Measurements from ENCODE around the gene CDHR2. TPM values are rescaled to one million over a fixed set of nuclear protein-coding genes. Genes with fewer than 3 reads are reported as not detected.

Gene CDHR2
- total and polyA plus RNA-seq, 2 of the 13 experiments (the other 11 are each of a cell fraction or from before 2014, with no cell fraction given), result 17.9 to 20.9 TPM

DNA sequence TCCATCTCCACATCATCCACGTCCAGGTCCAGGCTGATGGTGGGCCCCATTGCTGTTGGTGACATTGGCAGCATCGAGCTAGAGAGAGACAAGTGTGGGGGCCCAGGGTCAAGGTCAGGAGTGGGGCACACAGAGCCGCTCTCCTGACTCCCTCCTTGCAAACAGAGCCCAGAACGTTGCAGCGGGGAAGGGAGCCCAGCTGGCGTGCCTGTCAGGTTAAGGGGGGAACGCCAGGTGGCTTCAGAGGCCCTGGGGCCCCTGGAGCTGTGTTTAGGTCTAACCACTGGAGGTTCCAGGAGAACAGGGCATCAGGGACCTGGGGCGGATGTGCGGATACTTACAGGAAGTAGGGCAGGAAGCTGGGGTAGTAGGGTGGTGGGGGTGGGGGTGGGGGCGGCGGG lies 19.4 kb upstream of the CDHR2 start:
- peaks cover 16% of the 10 kb centered on the region for H3K4me1 ChIP-seq (ENCODE audit: insufficient read depth, low read length)
- TF ChIP-seq SIX4 (CRISPR knock-in tag; IDR thresholded peaks at IDR 0.05), result no peak
- TF ChIP-seq, protein P1, sequence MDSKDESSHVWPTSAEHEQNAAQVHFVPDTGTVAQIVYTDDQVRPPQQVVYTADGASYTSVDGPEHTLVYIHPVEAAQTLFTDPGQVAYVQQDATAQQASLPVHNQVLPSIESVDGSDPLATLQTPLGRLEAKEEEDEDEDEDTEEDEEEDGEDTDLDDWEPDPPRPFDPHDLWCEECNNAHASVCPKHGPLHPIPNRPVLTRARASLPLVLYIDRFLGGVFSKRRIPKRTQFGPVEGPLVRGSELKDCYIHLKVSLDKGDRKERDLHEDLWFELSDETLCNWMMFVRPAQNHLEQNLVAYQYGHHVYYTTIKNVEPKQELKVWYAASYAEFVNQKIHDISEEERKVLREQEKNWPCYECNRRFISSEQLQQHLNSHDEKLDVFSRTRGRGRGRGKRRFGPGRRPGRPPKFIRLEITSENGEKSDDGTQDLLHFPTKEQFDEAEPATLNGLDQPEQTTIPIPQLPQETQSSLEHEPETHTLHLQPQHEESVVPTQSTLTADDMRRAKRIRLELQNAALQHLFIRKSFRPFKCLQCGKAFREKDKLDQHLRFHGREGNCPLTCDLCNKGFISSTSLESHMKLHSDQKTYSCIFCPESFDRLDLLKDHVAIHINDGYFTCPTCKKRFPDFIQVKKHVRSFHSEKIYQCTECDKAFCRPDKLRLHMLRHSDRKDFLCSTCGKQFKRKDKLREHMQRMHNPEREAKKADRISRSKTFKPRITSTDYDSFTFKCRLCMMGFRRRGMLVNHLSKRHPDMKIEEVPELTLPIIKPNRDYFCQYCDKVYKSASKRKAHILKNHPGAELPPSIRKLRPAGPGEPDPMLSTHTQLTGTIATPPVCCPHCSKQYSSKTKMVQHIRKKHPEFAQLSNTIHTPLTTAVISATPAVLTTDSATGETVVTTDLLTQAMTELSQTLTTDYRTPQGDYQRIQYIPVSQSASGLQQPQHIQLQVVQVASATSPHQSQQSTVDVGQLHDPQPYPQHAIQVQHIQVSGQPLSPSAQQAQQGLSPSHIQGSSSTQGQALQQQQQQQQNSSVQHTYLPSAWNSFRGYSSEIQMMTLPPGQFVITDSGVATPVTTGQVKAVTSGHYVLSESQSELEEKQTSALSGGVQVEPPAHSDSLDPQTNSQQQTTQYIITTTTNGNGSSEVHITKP (CRISPR knock-in tag; IDR thresholded peaks at IDR 0.05; ENCODE audit: low read depth), result no peak
- TF ChIP-seq, protein P2, sequence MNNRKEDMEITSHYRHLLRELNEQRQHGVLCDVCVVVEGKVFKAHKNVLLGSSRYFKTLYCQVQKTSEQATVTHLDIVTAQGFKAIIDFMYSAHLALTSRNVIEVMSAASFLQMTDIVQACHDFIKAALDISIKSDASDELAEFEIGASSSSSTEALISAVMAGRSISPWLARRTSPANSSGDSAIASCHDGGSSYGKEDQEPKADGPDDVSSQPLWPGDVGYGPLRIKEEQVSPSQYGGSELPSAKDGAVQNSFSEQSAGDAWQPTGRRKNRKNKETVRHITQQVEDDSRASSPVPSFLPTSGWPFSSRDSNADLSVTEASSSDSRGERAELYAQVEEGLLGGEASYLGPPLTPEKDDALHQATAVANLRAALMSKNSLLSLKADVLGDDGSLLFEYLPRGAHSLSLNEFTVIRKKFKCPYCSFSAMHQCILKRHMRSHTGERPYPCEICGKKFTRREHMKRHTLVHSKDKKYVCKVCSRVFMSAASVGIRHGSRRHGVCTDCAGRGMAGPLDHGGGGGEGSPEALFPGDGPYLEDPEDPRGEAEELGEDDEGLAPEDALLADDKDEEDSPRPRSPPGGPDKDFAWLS (CRISPR knock-in tag; IDR thresholded peaks at IDR 0.05; ENCODE audit: borderline replicate concordance), result no peak
- no peak for TF ChIP-seq SRF (IDR thresholded peaks at IDR 0.05; ENCODE audit: low read depth, low read length)
- no peak for TF ChIP-seq IRX3 (CRISPR knock-in tag; IDR thresholded peaks at IDR 0.05; ENCODE audit: borderline replicate concordance, low read depth)
- TF ChIP-seq ZNF570 (CRISPR knock-in tag; IDR thresholded peaks at IDR 0.05; ENCODE audit: borderline replicate concordance), result no peak
- TF ChIP-seq ZNF816 (CRISPR knock-in tag; IDR thresholded peaks at IDR 0.05; ENCODE audit: borderline replicate concordance), result no peak
- no peak for TF ChIP-seq CCAR2 (optimal IDR thresholded peaks at IDR 0.05; ENCODE audit: low read depth, low read length)
- TF ChIP-seq ZNF616 (CRISPR knock-in tag; IDR thresholded peaks at IDR 0.05; ENCODE audit: low read depth), result no peak
- no peak for TF ChIP-seq MEIS2 (CRISPR knock-in tag; IDR thresholded peaks at IDR 0.05)
- no peak for TF ChIP-seq TBX2 (CRISPR knock-in tag; IDR thresholded peaks at IDR 0.05; ENCODE audit: borderline replicate concordance)
- TF ChIP-seq ZNF34 (CRISPR knock-in tag; IDR thresholded peaks at IDR 0.05; ENCODE audit: borderline replicate concordance), result no peak
- no peak for TF ChIP-seq NCOA1 (CRISPR knock-in tag; IDR thresholded peaks at IDR 0.05)
- no peak for TF ChIP-seq POLR2G (IDR thresholded peaks at IDR 0.05; ENCODE audit: low read depth, low read length)
- TF ChIP-seq ZFY (CRISPR knock-in tag; IDR thresholded peaks at IDR 0.05), result no peak
- no peak for TF ChIP-seq ZNF746 (CRISPR knock-in tag; IDR thresholded peaks at IDR 0.05)
- TF ChIP-seq ZNF780A (CRISPR knock-in tag; IDR thresholded peaks at IDR 0.05), result no peak
- TF ChIP-seq RBAK (CRISPR knock-in tag; IDR thresholded peaks at IDR 0.05), result no peak
- no peak for TF ChIP-seq ZNF879 (CRISPR knock-in tag; IDR thresholded peaks at IDR 0.05)
- no peak for TF ChIP-seq TBX3 (IDR thresholded peaks at IDR 0.05; ENCODE audit: borderline replicate concordance)
- DNase-seq (ENCODE audit: low spot score) (no peak), FAIRE-seq (no peak), ATAC-seq (no peak)
- peaks cover 26% of the 10 kb centered on the region for H4K20me1 ChIP-seq (ENCODE audit: insufficient read depth, low read length)
- no peaks in the 10 kb centered on the region for H3K27me3 ChIP-seq (ENCODE audit: control insufficient read depth in 1 of 2, insufficient read depth in 2 of 2, low read length in 2 of 2)
- H3K9me3 ChIP-seq (ENCODE audit: low read length), result no peaks in the 10 kb centered on the region
- H2AFZ ChIP-seq (ENCODE audit: low read length), result no peak overlapping the region
- no TSS peak for BruUV-seq (replicated peaks)
- ChIA-PET CTCF (ENCODE audit: low intra/inter-chr PET ratio, low total read pairs) (no interaction called here), POLR2A (no interaction called here)
- no peak overlapping the region for H3K9ac ChIP-seq (ENCODE audit: insufficient read depth, low read depth, low read length)
- H3K4me2 ChIP-seq (ENCODE audit: low read depth, low read length), result no peak overlapping the region
- 93% methylated on average over 8 of the region's 11 CpGs for WGBS (ENCODE audit: low lambda C conversion rate)
- in situ Hi-C loops (cut with HindIII; ENCODE audit: extremely low pct_ligation_motif_present, low pct_unique_long_range_greater_than_20kb), result loop anchor here (25.0 kb wide), 1 partner anchor 833 kb away; the partner anchor contains the start of genes LMAN2 and RGS14
- H3K79me2 ChIP-seq (ENCODE audit: insufficient read depth, low read length), result peaks cover 21% of the 10 kb centered on the region
- H3K27ac ChIP-seq (ENCODE audit: extremely low read length, insufficient read depth, low read length), result no peak overlapping the region
- H3K4me3 ChIP-seq (replicated peaks in 1 of 3; ENCODE audit: insufficient read depth in 1 of 3, low read depth in 2 of 3, low read length in 3 of 3), result no peak overlapping the region
- peaks cover 23 to 45% of the 10 kb centered on the region in 2 experiments for H3K36me3 ChIP-seq (replicated peaks in 1 of 2; ENCODE audit: control insufficient read depth in 1 of 2, insufficient read depth in 2 of 2, low read length in 2 of 2)
- intact Hi-C loops (cut with micrococcal nuclease; ENCODE audit: unreplicated experiment), result no loop called here

All from HepG2 (cell line).